ENCODE results near the gene ERC2. TPM values are rescaled to one million over a fixed set of nuclear protein-coding genes. Genes with fewer than 3 reads are reported as not detected.
"Not testable (repeated sequence)": the region's sequence is repeated elsewhere in the genome, so short reads cannot be mapped to it uniquely, and the experiment has no call there.

Gene ERC2
- 1.1 TPM for total RNA-seq
- long read RNA-seq: 0 reads

- DNase-seq (ENCODE audit: low spot score): no peak
These were observed at the start of gene ERC2 for GRCh38 chr3:56468184-56469106. TSS of gene ERC2 (minus strand) at chr3:56468467.

DNA sequence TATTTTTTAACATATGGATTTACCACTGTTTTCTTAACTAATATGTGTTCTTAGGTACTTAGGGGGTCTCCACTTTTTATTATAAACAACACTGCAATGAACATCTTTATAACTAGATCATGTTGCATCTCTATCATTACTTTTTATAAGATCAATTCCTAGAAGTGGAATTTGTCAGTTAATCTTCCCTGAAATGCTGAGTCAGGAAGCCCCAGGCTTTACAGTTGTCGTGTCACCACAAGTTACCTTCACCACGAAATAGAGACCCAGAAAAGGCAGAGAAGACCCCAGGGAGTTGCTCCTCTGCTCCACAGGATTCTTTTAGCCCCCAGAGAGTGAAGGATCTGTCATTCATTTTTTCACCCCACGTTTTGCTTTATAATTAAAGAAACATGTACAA is 34.5 kb upstream of the ERC2 start:
- no peak for DNase-seq (ENCODE audit: low spot score)

DNA sequence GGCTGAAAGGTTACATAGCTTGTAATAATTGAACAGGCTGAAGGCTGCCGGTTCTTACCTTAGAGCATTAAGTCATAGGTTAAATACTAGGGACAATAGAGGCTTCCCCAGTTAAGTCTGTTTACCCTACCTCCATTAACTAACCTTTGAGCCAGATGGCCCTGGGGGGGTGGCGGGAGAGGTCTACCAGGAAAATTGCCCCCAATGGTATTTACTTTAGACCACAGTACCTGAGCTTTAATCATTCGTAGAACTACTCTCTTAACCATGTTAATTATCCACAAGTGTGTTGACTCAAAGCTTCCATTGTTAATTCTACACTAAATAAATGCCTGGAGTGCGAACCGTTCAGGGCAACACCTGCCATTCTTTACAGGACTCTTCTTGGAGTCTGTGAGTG is 28.1 kb upstream of the ERC2 start:
- DNase-seq (ENCODE audit: low spot score): not testable (repeated sequence)

GRCh38 chr3:56494679-56495322 is 26.5 kb upstream of the ERC2 start:
- DNase-seq (ENCODE audit: low spot score): no peak

GRCh38 chr3:56491566-56491965 is 23.3 kb upstream of the ERC2 start:
- DNase-seq (ENCODE audit: low spot score): no peak

GRCh38 chr3:56488812-56489600 is 20.7 kb upstream of the ERC2 start:
- no peak for DNase-seq (ENCODE audit: low spot score)

DNA sequence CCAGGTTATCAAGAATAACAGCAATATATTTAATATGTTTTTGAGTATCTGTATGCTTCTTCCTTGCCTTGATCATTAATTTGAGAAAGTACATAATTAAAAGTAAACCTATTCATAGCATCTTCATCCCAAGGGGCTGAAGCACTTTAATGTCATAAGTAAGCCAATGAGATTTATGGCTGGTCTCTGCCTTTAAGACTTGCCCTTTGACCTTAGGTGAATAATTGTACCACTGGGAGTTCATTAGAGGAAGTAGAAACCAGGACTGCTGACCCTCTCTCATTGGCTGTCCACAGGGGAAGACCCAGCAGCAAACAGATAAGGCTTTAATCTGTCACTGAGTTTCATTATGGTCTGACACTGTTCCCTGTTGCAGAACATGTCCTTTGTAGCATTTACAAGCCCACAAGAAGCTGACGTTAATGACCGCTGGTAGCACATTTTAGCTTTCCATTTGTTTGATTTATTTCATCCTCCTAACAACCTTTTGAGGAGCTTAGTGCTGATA is 16.3 kb upstream of the ERC2 start:
- no peak for DNase-seq (ENCODE audit: low spot score)

GRCh38 chr3:56484122-56484521 is 15.9 kb upstream of the ERC2 start:
- no peak for DNase-seq (ENCODE audit: low spot score)

- no peak for DNase-seq (ENCODE audit: low spot score)
These were observed 9.4 kb upstream of the ERC2 start for GRCh38 chr3:56477646-56478045.

GRCh38 chr3:56476771-56477170 is 8.5 kb upstream of the ERC2 start:
- DNase-seq (ENCODE audit: low spot score): no peak

- DNase-seq (ENCODE audit: low spot score): no peak
These were observed 3.5 kb upstream of the ERC2 start for GRCh38 chr3:56471771-56472170.

GRCh38 chr3:56469141-56469540 is 874 bp upstream of the ERC2 start:
- DNase-seq (ENCODE audit: low spot score): no peak

DNA sequence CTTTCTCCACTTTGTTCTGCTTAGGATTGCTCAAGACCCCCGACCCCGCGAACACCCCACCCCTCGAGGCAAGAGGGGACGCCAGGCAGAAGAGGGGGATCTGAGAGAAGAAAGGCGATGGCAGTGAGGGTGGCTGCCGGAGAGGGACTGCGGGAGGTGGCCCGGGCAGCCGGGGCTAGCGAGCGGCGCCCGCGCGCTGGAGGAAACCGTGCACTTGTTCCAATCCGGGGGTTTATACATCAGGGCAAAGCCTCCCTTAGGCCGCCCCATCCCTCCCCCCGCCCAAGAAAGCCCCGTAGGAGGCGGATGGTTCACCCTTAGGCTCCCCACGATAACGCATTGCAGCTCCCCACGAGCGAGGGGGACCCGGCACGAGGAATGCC is 475 bp downstream of the ERC2 start:
- no peak for DNase-seq (ENCODE audit: low spot score)

DNA sequence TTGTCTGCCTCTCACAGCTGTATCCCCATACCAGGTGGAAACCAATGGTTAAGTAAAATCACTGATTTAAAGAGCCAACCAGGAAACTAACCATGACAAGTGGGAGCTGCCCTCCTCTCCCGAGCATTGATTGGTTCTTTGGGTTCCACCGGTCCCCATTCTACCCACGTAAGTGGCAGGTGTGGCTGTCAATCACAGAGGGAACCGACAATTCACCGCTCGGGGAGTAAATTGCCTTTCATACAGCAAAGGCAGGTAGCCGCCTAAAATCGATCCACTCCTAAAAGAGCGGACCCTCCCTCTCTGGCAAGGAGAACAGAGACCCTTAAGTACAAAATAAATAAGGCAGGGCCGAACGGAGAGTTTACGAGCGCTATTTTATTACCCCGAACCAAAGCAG is 1.2 kb downstream of the ERC2 start:
- no peak for DNase-seq (ENCODE audit: low spot score)

DNA sequence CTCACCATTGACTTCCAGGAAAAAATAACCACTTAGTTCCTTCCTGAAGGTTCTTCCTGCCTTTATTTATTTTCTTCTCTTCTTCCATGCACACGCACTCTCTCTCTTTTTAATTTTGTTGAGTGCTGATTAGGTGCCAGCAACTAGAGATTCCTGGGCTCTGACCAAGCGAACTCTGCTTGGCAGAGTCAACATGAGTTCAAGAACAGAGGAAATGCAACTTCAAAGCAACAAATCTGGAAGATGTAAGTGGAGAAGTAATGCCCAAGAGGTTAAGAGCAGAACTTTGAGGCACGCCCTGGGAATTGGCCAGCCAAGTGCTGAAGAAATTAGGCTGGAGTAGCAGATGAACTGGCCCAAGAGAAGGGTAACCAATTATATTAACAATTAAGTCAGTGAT is 8.5 kb downstream of the ERC2 start:
- no peak for DNase-seq (ENCODE audit: low spot score)

DNA sequence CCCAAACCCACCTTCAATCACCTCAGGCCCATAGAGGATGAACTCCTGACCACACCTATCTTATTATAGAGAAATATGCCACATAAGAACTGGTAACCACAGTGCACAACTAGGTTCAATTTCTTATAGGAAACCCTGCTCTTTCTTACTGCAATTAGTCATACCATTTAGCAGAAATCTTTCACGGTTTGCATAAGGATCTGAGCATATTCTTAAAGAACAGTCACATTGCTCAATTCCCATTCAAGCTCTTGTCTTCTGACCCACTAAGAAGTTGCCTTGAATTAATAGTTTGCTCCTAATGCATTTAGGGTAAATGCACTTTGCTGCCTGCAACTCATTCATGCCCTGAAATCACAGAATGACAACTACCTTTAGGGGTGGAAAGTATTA is 9.2 kb downstream of the ERC2 start:
- DNase-seq (ENCODE audit: low spot score): no peak

GRCh38 chr3:56458496-56459103 is 9.7 kb downstream of the ERC2 start:
- no peak for DNase-seq (ENCODE audit: low spot score)

DNA sequence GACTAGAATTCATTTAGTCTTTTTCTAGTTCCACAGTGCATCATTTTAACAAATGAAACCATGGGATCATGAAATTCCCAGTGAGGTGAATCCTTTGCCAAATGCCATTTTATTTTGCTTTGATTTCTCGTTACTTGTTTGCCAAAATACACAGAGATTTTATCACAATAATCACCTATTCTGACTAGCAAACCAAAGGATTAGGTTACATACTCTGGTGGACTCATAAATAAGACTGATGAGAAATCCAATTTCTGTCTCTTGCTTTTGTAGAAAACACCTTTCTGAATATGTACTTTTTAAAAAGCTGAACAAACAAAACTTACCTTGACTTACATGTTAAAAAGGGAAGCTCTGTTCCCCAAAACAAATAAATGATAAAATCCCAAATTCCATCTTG is 12.2 kb downstream of the ERC2 start:
- DNase-seq (ENCODE audit: low spot score): no peak

DNA sequence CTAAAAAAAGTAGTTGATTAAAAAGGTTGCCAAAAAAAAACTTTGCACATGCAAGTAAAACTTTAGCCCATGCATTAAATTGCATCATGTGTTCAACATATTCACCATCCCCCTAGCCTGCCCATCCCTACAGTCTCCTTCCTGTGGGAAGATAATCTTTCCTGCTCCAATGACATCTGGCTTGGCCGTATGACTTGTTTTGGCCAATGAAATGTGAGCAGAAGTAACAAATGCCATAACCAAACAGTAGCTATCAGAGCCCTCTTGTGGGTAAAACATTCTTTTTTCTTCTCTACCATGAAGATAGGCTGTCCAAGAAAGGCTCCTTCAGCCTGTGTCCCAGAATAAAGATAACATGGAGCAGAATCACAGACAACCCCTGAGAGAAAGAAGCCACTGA is 15.3 kb downstream of the ERC2 start:
- DNase-seq (ENCODE audit: low spot score): no peak

- no peak for DNase-seq (ENCODE audit: low spot score)
These were observed 16.2 kb downstream of the ERC2 start for GRCh38 chr3:56452085-56452484.

GRCh38 chr3:56443372-56443771 is 24.9 kb downstream of the ERC2 start:
- no peak for DNase-seq (ENCODE audit: low spot score)
